HG03095 (cell line): Measurements from ENCODE around the gene MSL3.
A peak's percentile ranks its signal among the peaks of the same experiment; 100 is the strongest.

ENCODE experiments used
- ATAC-seq: cut with Tn5 transposase; IDR thresholded peaks from one replicate; pipeline ENCODE4 v1.9.1; 2021; ENCODE audit warnings: moderate library complexity; ENCODE audit not compliant: unreplicated experiment

MSL3 gene, protein sequence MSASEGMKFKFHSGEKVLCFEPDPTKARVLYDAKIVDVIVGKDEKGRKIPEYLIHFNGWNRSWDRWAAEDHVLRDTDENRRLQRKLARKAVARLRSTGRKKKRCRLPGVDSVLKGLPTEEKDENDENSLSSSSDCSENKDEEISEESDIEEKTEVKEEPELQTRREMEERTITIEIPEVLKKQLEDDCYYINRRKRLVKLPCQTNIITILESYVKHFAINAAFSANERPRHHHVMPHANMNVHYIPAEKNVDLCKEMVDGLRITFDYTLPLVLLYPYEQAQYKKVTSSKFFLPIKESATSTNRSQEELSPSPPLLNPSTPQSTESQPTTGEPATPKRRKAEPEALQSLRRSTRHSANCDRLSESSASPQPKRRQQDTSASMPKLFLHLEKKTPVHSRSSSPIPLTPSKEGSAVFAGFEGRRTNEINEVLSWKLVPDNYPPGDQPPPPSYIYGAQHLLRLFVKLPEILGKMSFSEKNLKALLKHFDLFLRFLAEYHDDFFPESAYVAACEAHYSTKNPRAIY

DNA sequence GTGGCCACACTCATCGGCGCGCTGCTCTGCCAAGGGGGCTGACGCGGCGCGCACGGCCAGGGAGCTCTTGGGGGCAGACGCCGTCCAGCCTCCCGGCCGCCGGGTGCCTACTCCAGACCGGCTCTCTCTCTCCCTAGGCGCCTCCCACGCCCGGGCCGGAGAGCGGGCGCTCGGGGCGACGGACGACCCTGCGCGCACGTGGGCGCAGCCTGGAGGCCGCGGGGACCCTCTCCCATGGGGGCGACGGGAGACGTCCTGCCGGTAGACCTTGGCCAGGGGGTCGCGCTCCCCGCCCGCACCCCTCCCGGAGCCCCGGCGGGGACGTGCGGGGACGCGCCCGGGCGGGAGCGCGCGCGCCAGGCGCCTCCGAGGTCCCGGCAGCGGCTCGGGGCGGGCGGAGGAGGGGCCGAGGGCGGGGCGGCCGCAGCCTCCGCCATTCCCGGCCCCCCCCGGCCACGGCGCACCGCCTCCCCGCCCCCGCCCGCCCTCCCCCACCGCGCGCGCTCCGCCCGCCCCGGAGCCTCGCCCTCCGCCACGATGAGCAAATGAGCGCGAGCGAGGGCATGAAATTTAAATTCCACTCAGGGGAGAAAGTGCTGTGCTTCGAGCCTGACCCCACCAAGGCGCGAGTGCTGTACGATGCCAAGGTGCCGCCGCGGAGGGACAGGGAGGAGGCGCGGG lies at the start of gene MSL3:
MSL3 (plus strand) TSS at position 519 of the 681 bp plus-strand sequence; CDS start at position 546, 27 bp downstream.
- ATAC-seq = peak; percentile 29

DNA sequence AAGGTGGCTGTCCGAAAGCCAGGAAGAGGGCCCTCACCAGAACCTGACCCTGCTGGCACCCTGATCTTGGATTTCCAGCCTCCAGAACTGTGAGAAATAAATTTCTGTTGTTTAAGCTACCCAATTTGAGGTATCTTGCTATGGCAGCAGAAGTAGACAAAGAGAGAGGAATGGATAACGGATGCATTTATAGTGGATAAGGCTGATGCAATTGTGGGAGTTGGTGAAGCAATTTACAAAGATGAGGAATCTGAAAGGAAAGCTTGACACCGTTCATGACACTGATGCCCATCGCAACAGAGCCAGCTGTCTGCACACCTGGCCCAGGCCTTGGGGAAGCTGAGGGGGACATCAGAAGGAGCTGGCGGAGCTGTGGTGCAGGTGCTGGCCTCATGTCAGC lies 35.7 kb upstream of the MSL3 start:
- ATAC-seq = no peak

- ATAC-seq = peak; percentile 56
These were observed 33.7 kb upstream of the MSL3 start for GRCh38 chrX:11724122-11725017.

DNA sequence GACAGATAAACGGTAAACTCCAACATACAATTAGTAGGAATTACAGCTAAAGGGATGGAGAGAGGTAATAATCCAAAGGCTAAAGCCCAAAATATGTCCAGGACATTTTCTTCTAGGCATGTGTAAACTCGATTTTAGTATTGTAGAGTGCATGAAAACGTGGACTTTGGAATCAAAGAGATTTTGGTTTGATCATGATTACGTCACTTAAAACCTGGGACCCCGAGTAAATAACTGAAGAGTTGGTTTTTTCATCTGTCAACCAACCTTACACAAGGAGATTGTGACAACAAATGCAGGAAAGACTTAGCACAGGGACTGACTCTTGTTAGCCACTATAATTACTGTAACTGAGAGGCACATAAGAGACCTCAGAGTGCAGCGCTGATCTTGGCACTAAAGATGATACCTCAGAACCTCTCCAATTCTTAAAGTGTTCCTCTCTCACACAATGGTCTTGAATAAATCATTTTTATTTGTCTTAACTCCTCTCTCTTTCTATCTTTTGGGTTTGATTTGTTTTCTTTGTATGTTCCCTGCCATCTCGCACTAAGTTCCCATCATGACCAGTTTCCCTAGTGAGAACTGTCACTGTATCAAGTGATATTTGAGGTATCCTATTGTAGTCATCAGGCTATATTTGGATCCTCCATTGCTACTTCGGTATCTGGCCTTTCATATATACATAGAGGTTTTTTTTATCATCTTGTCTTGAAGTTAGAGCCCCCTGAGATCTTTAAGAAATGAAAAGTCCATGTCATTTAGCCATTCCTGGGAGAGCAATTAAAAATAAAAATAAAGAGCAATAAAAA lies 32.2 kb upstream of the MSL3 start:
- no peak for ATAC-seq

DNA sequence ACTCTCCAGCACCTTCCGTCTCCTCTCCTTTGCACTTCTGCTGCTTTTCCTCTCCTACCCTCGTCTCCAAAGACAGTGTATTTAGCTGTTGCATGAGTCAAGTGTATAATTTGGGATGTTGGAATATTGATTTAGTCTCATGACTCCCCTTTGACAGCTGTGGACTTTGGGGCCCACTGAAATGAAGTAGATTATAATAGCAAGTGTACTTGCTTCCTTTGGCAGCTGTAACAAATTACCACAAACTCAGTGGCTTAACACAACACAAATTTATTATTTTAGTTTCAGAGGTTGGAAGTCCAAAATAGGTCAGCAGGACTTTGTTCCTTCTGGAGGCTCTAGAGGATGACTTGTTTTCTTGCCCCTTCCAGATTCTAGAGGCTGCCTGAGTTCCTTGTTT lies 29.5 kb upstream of the MSL3 start:
- ATAC-seq = no peak

- ATAC-seq = no peak
These were observed 24.4 kb upstream of the MSL3 start for GRCh38 chrX:11733614-11734013.

- peak; percentile 65 for ATAC-seq
These were observed 18.3 kb upstream of the MSL3 start for GRCh38 chrX:11739776-11740175.

DNA sequence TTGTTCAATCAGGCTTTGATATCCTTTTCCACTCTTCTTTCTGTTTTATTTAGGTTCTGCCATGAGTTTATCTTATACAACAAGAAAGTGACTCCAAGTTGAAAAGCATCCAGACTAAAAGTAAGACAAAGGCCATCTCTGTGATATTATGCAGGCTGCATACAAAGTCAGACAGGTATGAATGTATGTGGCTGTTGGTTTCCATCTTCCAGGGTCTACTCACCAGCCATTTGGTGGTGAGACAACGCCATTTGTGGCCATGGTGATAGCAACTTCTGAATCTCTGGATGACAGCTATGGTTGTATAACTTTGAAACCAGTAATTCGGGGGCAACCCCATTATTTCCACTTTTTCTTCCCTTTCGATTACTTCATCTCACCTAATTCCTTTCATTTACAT lies 17.2 kb upstream of the MSL3 start:
- no peak for ATAC-seq

DNA sequence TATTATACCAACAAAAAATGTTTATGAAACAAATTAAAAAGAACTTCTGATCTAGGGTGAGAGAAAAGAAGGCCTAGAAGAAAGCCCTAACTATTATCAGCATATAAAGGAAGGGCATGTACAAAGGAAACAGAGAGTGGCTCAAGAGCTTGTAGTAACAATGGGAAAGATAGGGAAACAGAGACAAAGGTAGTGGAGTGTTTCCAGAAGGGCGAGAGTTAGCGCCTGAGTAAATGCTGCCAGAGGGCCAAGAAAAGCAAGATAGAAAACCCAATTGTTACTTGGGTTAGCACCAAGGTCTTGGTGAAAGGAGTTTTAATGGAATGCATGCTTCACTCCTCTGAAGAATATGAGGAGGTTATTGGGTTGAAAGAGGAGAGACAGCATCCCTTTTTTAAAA lies 16.5 kb upstream of the MSL3 start:
- no peak for ATAC-seq

- ATAC-seq = no peak
These were observed 12.2 kb upstream of the MSL3 start for GRCh38 chrX:11745881-11746280.

GRCh38 chrX:11750046-11750445 lies 8.0 kb upstream of the MSL3 start:
- no peak for ATAC-seq

DNA sequence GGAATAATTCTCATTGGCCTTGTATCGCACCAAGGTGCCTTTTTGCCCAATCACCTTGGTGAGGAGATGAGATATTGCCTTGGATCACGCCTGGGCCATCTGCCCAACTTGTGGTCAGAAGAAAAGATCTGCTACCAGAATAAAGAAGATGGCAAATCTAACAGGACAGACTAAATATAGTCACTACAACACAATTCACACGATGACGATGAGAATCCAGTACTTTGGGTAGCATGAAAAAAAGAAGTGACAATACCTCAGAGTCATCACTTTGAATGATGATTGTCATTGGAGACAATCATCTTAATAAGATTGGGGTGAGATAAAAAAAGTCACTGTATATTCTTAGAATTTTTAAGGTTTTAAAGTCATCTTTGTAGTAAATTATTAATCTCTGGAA lies 7.3 kb upstream of the MSL3 start:
- no peak for ATAC-seq

DNA sequence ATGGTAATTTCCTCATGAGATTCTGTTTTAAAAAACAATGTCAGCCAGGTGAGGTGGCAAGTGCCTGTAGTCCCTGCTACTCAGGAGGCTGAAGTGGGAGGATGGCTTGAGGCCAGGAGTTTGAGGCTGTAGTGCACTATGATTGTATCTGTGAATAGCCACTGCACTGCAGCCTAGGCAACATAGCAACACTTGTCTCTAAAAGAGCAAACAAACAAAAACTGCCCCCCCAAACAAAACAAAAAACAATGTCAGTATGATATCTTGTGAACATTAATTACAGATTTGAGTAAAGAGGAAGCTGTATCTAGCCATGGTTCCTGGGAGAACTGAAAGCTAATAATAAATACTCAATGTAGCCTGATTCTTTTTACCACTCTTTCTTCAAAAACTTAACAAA lies 6.8 kb upstream of the MSL3 start:
- no peak for ATAC-seq

GRCh38 chrX:11753668-11754067 lies 4.4 kb upstream of the MSL3 start:
- ATAC-seq = no peak

- no peak for ATAC-seq
These were observed 2.9 kb upstream of the MSL3 start for GRCh38 chrX:11754958-11755645.

DNA sequence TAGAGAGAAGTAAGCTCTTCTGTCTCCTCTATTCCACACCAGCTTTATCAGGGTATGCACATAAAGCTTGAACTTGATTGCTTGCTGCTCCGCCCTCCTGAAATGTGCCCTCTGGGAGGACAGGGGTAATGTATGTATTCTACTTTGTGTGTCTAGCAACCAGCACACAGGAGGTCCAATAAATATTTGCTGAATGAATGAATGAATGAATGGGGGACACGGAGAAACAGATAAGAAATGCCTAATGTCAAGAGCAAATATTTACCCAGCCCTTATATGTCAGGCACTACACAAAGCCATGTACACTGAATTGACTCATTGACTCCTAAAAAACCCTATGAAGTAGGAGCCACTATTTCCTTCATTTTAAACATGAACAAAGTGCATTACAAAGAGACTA lies 2.3 kb upstream of the MSL3 start:
- no peak for ATAC-seq

GRCh38 chrX:11756354-11757318 lies 1.4 kb upstream of the MSL3 start:
- ATAC-seq = no peak

GRCh38 chrX:11757397-11757718 lies 679 bp upstream of the MSL3 start:
- peak; percentile 2 for ATAC-seq
